ENCODE data around the gene TOMM20. TPM values are rescaled to one million over a fixed set of nuclear protein-coding genes. Genes with fewer than 3 reads are reported as not detected.

TOMM20 gene
- total and polyA plus RNA-seq, 9 of the 15 experiments (the other 6 are each of a cell fraction or from before 2014, with no cell fraction given), result 70.6 to 334 (median 159) TPM

DNA sequence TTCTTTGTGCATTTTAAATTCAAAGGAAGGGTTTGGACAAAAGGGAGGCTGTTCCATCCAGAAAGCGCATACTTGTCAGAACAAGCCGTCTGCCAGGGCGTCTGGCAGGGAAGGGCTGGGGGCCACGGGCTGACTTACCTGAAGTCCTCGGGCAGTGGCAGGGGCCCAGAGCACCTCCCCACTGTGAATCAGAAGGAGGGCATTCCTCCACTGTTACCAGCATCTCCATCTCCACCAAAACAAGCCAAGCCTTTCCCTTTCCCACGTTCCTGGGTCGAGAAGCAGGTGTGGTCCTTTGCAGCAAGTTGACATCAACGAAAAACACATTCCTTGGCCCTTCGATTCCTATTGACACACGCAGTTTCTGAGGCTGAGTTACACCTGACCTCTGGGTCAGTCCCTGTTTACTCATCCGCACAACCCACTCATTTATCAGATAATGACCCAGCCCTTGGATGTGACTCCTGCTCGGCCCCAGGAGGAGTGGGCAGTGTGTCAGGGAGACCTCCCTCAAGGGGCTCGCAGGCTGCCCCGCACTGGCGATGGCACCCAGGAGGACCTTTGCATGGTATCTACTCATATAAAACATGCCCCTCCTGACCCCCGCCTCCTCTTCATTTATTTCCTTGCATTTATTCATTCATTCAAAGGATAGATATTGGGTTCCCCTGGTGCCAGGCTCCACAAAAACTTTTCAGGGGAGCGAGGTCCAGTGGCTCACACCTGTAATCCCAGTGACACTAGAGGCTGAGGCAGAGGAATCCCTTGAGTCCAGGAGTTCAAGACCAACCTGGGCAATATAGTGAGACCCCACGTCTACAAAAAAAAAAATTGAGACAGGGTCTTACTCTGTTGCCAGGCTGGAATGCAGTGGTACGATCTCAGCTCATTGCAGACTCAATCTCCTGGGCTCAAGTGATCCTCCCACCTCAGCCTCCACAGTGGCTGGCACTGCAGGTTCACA, 60.2 kb downstream of the TOMM20 start (continued):
- TF ChIP-seq, protein P1, sequence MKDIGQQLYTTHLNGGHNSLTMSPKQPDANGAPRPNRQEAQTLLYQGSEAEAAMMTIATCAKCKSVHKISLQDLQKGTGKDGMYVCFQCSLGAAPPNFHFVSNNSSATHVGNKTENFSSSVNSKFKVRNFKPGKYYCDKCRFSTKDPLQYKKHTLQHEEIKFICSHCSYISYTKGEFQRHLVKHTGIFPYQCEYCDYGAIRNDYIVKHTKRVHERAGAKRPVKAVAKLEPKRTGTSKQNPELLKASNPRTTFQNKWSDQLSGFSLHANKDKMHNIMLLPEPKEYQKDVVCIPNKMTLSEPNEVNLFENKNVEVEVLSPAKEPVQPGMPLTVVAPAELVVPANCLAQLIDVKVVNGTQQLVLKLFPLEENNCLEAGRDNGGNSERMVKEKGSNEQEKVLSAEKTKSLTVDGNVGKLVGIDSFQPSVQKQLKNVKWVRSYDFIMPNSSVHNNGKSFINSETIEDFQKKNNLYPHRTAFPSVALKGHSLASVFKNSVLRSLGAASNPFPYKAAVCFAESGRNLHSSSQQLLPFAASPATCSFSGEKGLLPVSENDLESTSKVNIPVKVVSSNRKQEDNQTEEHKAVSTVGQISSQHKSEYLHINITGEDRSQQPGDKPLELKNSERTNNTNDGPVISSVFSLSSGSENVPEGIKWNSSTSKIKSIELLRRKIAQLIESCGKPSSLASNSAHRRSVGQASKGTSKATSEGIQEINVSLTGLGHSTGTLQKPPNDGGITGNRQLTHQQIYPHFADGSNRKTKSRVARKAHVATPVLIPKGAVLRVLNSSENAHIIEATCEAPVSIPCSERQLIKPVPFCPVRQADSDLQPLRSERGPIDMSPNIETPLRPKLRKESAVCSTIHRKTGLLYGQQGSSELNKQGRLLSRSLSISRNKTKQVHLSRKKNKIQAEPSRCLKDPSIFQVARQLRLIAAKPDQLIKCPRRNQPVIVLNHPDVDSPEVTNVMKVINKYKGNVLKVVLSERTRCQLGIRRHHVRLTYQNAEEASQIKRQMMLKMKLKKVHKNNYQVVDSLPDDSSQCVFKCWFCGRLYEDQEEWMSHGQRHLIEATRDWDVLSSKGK (CRISPR knock-in tag; IDR thresholded peaks at IDR 0.05), result no peak
- TF ChIP-seq FOSL1 (tag; conservative IDR thresholded peaks at IDR 0.05), result peak; percentile 74
- no peak for TF ChIP-seq ZNF124 (CRISPR knock-in tag; IDR thresholded peaks at IDR 0.05)
- no peak for TF ChIP-seq ZNF780A (CRISPR knock-in tag; IDR thresholded peaks at IDR 0.05)
- TF ChIP-seq HMGN3 (IDR thresholded peaks at IDR 0.05; ENCODE audit: borderline replicate concordance, extremely low read depth, insufficient read length, low read depth, low read length), result no peak
- no peak for TF ChIP-seq ZNF3 (CRISPR knock-in tag; IDR thresholded peaks at IDR 0.05)
- no peak for TF ChIP-seq ZNF41 (CRISPR knock-in tag; conservative IDR thresholded peaks at IDR 0.05)
- no peak for TF ChIP-seq BRD9 (IDR thresholded peaks at IDR 0.05; ENCODE audit: low read depth, partially characterized antibody)
- no peak for TF ChIP-seq ZNF707 (CRISPR knock-in tag; conservative IDR thresholded peaks at IDR 0.05)
- TF ChIP-seq POLR3A (IDR thresholded peaks at IDR 0.05; ENCODE audit: borderline replicate concordance, extremely low read depth, insufficient read depth, insufficient read length), result no peak
- TF ChIP-seq, protein P2, sequence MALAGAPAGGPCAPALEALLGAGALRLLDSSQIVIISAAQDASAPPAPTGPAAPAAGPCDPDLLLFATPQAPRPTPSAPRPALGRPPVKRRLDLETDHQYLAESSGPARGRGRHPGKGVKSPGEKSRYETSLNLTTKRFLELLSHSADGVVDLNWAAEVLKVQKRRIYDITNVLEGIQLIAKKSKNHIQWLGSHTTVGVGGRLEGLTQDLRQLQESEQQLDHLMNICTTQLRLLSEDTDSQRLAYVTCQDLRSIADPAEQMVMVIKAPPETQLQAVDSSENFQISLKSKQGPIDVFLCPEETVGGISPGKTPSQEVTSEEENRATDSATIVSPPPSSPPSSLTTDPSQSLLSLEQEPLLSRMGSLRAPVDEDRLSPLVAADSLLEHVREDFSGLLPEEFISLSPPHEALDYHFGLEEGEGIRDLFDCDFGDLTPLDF (CRISPR knock-in tag; IDR thresholded peaks at IDR 0.05), result no peak
- TF ChIP-seq MBD2 (IDR thresholded peaks at IDR 0.05; ENCODE audit: borderline replicate concordance, low read depth), result 0 out of 2 replicates have a peak, but pooled peaks have one; percentile 26
- no peak for TF ChIP-seq GATA2 (CRISPR knock-in tag; IDR thresholded peaks at IDR 0.05)
- TF ChIP-seq HIVEP1 (CRISPR knock-in tag; IDR thresholded peaks at IDR 0.05), result no peak
- no peak for TF ChIP-seq ZNF584 (CRISPR knock-in tag; IDR thresholded peaks at IDR 0.05; ENCODE audit: low read depth)
- TF ChIP-seq NFIC (IDR thresholded peaks at IDR 0.05), result no peak
